Suppressor macrophage treated with lipopolysaccharide for 1 hour (primary cell): ENCODE data around the gene CDK10.

Source experiments
- DNase-seq, 3 donors: peaks; one replicate each; pipeline ENCODE4 v3.0.0-alpha.2; 2020 to 2022

Gene CDK10

GRCh38 chr16:89716916-89717687, 30.6 kb downstream of the CDK10 start:
- no peak for DNase-seq

- no peak for DNase-seq
Measured at GRCh38 chr16:89717688-89718505, 31.4 kb downstream of the CDK10 start.

- DNase-seq = peak in 1 of 3 donors; percentile 26
Measured at GRCh38 chr16:89720551-89720812, 34.0 kb downstream of the CDK10 start.

- peak; percentile 86 to 98 (median 95) for DNase-seq
Measured at GRCh38 chr16:89720813-89721545, 34.5 kb downstream of the CDK10 start, which contains the start of the genes VPS9D1 and ZNF276. VPS9D1 (minus strand) TSS chr16:89720898; CDS start chr16:89720861, 37 bp downstream. ZNF276 (plus strand) TSS chr16:89721537; CDS start chr16:89721641, 104 bp downstream.

- peak; percentile 63 to 81 (median 72) for DNase-seq
Measured at GRCh38 chr16:89721546-89722391, 35.3 kb downstream of the CDK10 start.

- DNase-seq = peak; percentile 47 to 68 (median 56)
Measured at GRCh38 chr16:89722392-89723278, 36.1 kb downstream of the CDK10 start.

- DNase-seq = no peak
Measured at GRCh38 chr16:89723279-89724250, 37.1 kb downstream of the CDK10 start.

GRCh38 chr16:89727406-89728120, 41.1 kb downstream of the CDK10 start:
- DNase-seq = no peak

- no peak for DNase-seq
Measured at GRCh38 chr16:89729293-89729692, 42.8 kb downstream of the CDK10 start.

- DNase-seq = no peak
Measured at GRCh38 chr16:89729863-89730593, 43.5 kb downstream of the CDK10 start.

- DNase-seq = no peak
Measured at GRCh38 chr16:89730610-89731234, 44.2 kb downstream of the CDK10 start.

GRCh38 chr16:89732142-89732917, 45.8 kb downstream of the CDK10 start:
- DNase-seq = no peak

GRCh38 chr16:89732918-89733242, 46.4 kb downstream of the CDK10 start:
- DNase-seq = no peak

- no peak for DNase-seq
Measured at GRCh38 chr16:89733322-89733721, 46.8 kb downstream of the CDK10 start.

GRCh38 chr16:89733792-89734191, 47.3 kb downstream of the CDK10 start:
- DNase-seq = no peak

- DNase-seq = no peak
Measured at GRCh38 chr16:89736554-89736953, 50.1 kb downstream of the CDK10 start.

GRCh38 chr16:89737341-89738071, 51.0 kb downstream of the CDK10 start:
- no peak for DNase-seq
